Fibroblast of lung (primary cell): ENCODE measurements around the gene DRGX. TPM values are rescaled to one million over a fixed set of nuclear protein-coding genes. Genes with fewer than 3 reads are reported as not detected.

Experiments used
- DNase-seq, 2 donors: peaks; one replicate each; pipeline versions ENCODE4 v3.0.0 to v3.0.0-alpha.2; 2010; ENCODE audit warnings: low read depth in 2 of 2
- H2AFZ ChIP-seq: 2 replicates; pipeline ENCODE4 v1.5.1; 2012; ENCODE audit warnings: low read length, control low read depth, inconsistent platforms
- H3K27ac ChIP-seq: 2 replicates; pipeline ENCODE4 v1.5.1; 2011; ENCODE audit warnings: low read length, control low read depth; ENCODE audit not compliant: insufficient read depth
- H3K27me3 ChIP-seq: 2 replicates; pipeline ENCODE4 v1.5.1; 2011; ENCODE audit warnings: mild to moderate bottlenecking, low read length; ENCODE audit not compliant: control insufficient read depth, insufficient read depth
- H3K36me3 ChIP-seq: 2 replicates; pipeline ENCODE4 v1.5.1; 2011; ENCODE audit warnings: low read length; ENCODE audit not compliant: control insufficient read depth, insufficient read depth
- H3K4me1 ChIP-seq: 2 replicates; pipeline ENCODE4 v1.5.1; 2011; ENCODE audit warnings: low read length; ENCODE audit not compliant: control insufficient read depth, insufficient read depth; ENCODE audit errors: extremely low read depth
- H3K4me2 ChIP-seq: 2 replicates; pipeline ENCODE4 v1.5.1; 2011; ENCODE audit warnings: low read length, control low read depth; ENCODE audit not compliant: insufficient read depth; ENCODE audit errors: extremely low read depth
- H3K4me3 ChIP-seq, 4 experiments: fragments of 200-600 bp in 1 of 4; sonication (generic) in 1 of 4; replicated peaks in 1 of 4; 2 replicates each; pipeline ENCODE4 v1.5.1; 2011 to 2016; ENCODE audit warnings: low read length in 4 of 4, low read depth in 3 of 4, mild to moderate bottlenecking in 3 of 4, control low read depth in 2 of 4, inconsistent platforms in 1 of 4, mixed read lengths in 1 of 4; ENCODE audit not compliant: insufficient read depth in 1 of 4; ENCODE audit errors: control extremely low read depth in 1 of 4
- H3K79me2 ChIP-seq: 2 replicates; pipeline ENCODE4 v1.5.1; 2012; ENCODE audit warnings: mild to moderate bottlenecking, low read length, inconsistent platforms; ENCODE audit not compliant: control insufficient read depth, insufficient read depth
- H3K9ac ChIP-seq: 2 replicates; pipeline ENCODE4 v1.5.1; 2011; ENCODE audit warnings: mild to moderate bottlenecking, low read length, control low read depth; ENCODE audit not compliant: insufficient read depth
- H3K9me3 ChIP-seq: 2 replicates; pipeline ENCODE4 v1.5.1; 2012; ENCODE audit warnings: low read depth, low read length; ENCODE audit not compliant: control insufficient read depth, insufficient read depth
- H4K20me1 ChIP-seq: 2 replicates; pipeline ENCODE4 v1.5.1; 2011; ENCODE audit warnings: low read length; ENCODE audit not compliant: control insufficient read depth, insufficient read depth; ENCODE audit errors: extremely low read depth
- EZH2 ChIP-seq: IDR thresholded peaks from 2 replicates; pipeline ENCODE4 v1.5.1; 2012; ENCODE audit warnings: low read length, control low read depth, mild to moderate bottlenecking; ENCODE audit errors: missing control alignments
- polyA plus RNA-seq, 2 donors: library from polyadenylated mRNA; depleted of rRNA in 1 of 2; stranded (reverse) in 1 of 2; unstranded in 1 of 2; fragments of >200 nt; gene quantifications; 2 replicates each; pipeline ENCODE4 v1.2.1, GENCODE V29; 2011 to 2012; ENCODE audit warnings: missing spikeins in 1 of 2
- total RNA-seq: library from RNA; depleted of rRNA; stranded (reverse); fragments of >200 nt; gene quantifications from 2 replicates; pipeline ENCODE4 v1.2.1, GENCODE V29; 2014
- TF ChIP-seq, protein P1 (sequence below), 2 donors: IDR thresholded peaks in 1 of 2; conservative IDR thresholded peaks in 1 of 2; 1 replicate in 1 of 2; 2 replicates in 1 of 2; pipeline ENCODE4 v1.5.1; 2011 to 2012; ENCODE audit warnings: low read length in 2 of 2, control low read depth in 1 of 2, inconsistent platforms in 1 of 2, low read depth in 1 of 2, mild to moderate bottlenecking in 1 of 2

Gene DRGX
- total and polyA plus RNA-seq, 2 donors (not counting 1 experiment from before 2014, with no cell fraction given): 0.11 TPM; not detected in 1

DNA sequence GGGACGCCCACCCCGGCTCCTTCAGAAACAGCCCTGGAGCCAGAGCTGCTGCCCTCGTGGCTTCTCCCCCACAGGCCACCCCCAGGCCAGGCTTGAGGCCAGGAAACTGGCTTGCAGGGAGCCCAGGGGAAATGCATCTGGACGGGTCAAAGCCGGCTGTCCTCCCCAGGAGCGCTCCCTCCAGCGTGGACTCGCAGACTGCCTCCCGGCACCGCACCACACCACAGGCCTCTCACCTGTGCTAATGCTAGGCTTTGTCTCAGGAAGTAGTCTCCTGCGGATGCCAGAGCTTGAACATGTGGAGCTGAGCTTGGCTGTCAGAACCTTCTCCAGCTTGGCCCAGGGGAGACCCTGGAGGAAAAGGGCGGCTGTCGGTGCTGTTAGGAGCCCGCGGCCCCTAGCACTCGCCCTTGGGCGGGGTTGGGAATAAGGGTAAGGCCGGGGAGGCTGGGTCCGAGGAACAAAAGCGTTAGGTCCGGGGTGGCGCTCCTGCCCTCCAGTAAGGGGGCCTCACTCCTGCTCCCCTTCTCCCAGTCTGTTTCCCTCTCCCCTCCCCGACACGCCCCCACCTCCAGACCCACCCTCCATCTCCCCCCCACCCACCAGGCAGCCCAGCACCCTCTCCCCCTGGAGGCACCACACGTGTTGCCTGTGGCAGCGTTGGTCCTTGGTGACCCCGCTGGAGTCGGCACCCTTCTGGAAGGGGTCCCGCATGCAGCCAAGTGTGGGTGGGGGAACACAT is 21.6 kb upstream of the DRGX start:
- Histone ChIP-seq H3K79me2 (no peaks in the 10 kb centered on the region), H2AFZ (no peak overlapping the region), H3K9ac (no peak overlapping the region), H3K4me1 (no peaks in the 10 kb centered on the region), H3K4me3 (no peak overlapping the region), H3K27me3 (peaks cover 2% of the 10 kb centered on the region), H3K4me2 (no peak overlapping the region), H4K20me1 (no peaks in the 10 kb centered on the region), H3K27ac (no peak overlapping the region), H3K9me3 (no peaks in the 10 kb centered on the region), H3K36me3 (no peaks in the 10 kb centered on the region)
- no peak for DNase-seq
- no peak for TF ChIP-seq EZH2
- TF ChIP-seq, protein P1, sequence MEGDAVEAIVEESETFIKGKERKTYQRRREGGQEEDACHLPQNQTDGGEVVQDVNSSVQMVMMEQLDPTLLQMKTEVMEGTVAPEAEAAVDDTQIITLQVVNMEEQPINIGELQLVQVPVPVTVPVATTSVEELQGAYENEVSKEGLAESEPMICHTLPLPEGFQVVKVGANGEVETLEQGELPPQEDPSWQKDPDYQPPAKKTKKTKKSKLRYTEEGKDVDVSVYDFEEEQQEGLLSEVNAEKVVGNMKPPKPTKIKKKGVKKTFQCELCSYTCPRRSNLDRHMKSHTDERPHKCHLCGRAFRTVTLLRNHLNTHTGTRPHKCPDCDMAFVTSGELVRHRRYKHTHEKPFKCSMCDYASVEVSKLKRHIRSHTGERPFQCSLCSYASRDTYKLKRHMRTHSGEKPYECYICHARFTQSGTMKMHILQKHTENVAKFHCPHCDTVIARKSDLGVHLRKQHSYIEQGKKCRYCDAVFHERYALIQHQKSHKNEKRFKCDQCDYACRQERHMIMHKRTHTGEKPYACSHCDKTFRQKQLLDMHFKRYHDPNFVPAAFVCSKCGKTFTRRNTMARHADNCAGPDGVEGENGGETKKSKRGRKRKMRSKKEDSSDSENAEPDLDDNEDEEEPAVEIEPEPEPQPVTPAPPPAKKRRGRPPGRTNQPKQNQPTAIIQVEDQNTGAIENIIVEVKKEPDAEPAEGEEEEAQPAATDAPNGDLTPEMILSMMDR (conservative IDR thresholded peaks at IDR 0.05 in 1 of 2, IDR thresholded peaks at IDR 0.05 in 1 of 2; ENCODE audit: low read depth in 1 of 2, low read length in 2 of 2): no peak

DNA sequence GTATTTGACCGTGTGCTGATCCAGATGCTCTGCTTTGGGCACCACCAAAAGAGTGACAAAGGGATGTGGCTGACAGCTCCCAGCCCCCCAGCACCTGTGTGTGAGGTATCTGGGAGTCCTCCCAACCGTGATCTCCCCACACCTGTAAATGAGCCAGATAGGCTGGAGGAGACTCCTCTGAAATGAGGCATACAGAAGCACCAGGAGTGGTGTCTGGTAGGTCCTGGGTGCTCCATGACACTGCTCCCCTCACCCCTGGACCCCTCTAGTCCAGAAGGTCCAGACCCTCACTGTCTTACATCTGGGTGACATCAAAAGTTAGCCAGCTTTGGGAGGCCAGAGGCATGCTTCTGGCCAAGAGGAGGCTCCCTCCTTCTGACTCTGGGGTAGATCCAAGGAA is 20.0 kb upstream of the DRGX start:
- Histone ChIP-seq H3K4me3 (no peak overlapping the region), H2AFZ (no peak overlapping the region), H4K20me1 (no peaks in the 10 kb centered on the region), H3K36me3 (no peaks in the 10 kb centered on the region), H3K27ac (no peak overlapping the region), H3K4me1 (no peaks in the 10 kb centered on the region), H3K79me2 (no peaks in the 10 kb centered on the region), H3K9me3 (no peaks in the 10 kb centered on the region), H3K27me3 (peaks cover 5% of the 10 kb centered on the region), H3K4me2 (no peak overlapping the region), H3K9ac (no peak overlapping the region)
- TF ChIP-seq, protein P1 (conservative IDR thresholded peaks at IDR 0.05 in 1 of 2, IDR thresholded peaks at IDR 0.05 in 1 of 2; ENCODE audit: low read depth in 1 of 2, low read length in 2 of 2): no peak
- TF ChIP-seq EZH2: no peak
- DNase-seq: no peak

DNA sequence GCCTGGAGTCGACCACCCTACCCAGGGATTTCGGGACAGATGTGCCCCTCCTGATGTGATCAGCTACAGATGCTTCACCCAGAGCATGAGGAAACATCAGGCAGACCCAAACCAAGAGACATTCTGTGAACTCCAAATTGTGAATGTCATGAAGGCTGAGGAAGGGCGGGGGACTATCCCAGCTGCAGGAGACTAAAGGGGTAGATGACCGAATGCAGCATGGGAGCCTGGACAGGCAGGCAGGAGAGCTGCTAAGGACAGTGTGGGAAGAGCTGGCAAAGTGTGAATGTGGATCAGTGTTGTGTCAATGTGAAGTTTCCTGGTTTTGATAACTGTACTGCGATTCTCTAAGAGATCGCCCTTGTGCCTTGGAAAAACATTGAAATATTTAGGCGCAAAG is 19.2 kb upstream of the DRGX start:
- no peaks in the 10 kb centered on the region for H3K79me2 ChIP-seq
- no peaks in the 10 kb centered on the region for H3K36me3 ChIP-seq
- no peaks in the 10 kb centered on the region for H3K9me3 ChIP-seq
- H3K27me3 ChIP-seq: peaks cover 5% of the 10 kb centered on the region
- H3K27ac ChIP-seq: no peak overlapping the region
- H3K4me3 ChIP-seq: no peak overlapping the region
- no peak overlapping the region for H2AFZ ChIP-seq
- H3K4me2 ChIP-seq: no peak overlapping the region
- TF ChIP-seq, protein P1 (conservative IDR thresholded peaks at IDR 0.05 in 1 of 2, IDR thresholded peaks at IDR 0.05 in 1 of 2; ENCODE audit: low read depth in 1 of 2, low read length in 2 of 2): no peak
- no peak for TF ChIP-seq EZH2
- DNase-seq: no peak
- no peaks in the 10 kb centered on the region for H3K4me1 ChIP-seq
- no peaks in the 10 kb centered on the region for H4K20me1 ChIP-seq
- H3K9ac ChIP-seq: no peak overlapping the region
